ENCODE data around the gene ACAA2.
"Not testable (repeated sequence)": the region's sequence is repeated elsewhere in the genome, so short reads cannot be mapped to it uniquely, and the experiment has no call there.

Gene ACAA2

DNA sequence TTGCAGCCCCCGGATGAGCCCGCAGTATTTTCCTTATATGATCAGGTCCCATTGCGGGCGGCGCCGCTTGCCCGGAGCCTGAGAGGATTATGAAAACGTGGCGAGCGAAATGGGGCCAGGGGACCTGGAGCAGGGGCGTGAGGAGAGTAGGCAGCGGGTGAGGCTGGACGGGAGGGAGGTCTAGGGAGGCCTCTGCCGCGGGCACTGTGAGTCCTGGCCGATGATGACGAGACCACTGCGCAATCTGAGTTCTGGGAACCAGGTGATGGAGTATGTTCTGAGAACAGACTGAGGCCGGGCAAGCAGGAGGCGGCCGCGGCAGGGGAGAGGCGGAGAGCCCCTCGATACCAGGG, 790 bp upstream of the ACAA2 start:
- Histone ChIP-seq H3K27ac (ENCODE audit: low read depth in 2 of 2, low read length in 2 of 2) (peak overlapping the region; percentile 99), H3K36me3 (ENCODE audit: control insufficient read depth in 2 of 2, insufficient read depth in 2 of 2, low read length in 2 of 2) (no peaks in the 10 kb centered on the region), H3K9ac (ENCODE audit: low read depth in 1 of 2, low read length in 2 of 2) (peak overlapping the region; percentile 80 to 96), H3K4me1 (ENCODE audit: control insufficient read depth in 2 of 2, insufficient read depth in 2 of 2, low read length in 2 of 2) (peaks cover 13 to 35% of the 10 kb centered on the region in 2 donors), H3K27me3 (ENCODE audit: control insufficient read depth in 2 of 2, insufficient read depth in 2 of 2, low read length in 2 of 2) (no peaks in the 10 kb centered on the region), H3K9me3 (ENCODE audit: control insufficient read depth in 2 of 2, low read length in 2 of 2) (no peaks in the 10 kb centered on the region), H3K4me3 (ENCODE audit: low read length in 2 of 2) (peak overlapping the region; percentile 91 to 94)

DNA sequence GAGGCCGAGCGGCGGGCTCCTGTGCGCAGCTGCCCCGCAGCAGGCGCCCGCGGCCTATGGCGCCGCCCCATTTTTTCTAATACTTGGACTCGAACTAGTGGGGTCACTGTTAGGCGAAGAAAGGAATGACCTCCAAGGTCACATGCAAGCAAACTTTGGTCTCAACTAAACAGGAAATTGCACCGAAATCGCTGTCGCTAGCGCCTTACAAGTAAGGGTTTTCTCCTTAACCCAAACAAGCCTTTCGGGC, 339 bp downstream of the ACAA2 start:
- no peaks in the 10 kb centered on the region for H3K36me3 ChIP-seq (ENCODE audit: control insufficient read depth in 2 of 2, insufficient read depth in 2 of 2, low read length in 2 of 2)
- peak overlapping the region; percentile 99 for H3K27ac ChIP-seq (ENCODE audit: low read depth in 2 of 2, low read length in 2 of 2)
- peaks cover 13 to 31% of the 10 kb centered on the region in 2 donors for H3K4me1 ChIP-seq (ENCODE audit: control insufficient read depth in 2 of 2, insufficient read depth in 2 of 2, low read length in 2 of 2)
- peak overlapping the region; percentile 91 to 94 for H3K4me3 ChIP-seq (ENCODE audit: low read length in 2 of 2)
- H3K9me3 ChIP-seq (ENCODE audit: control insufficient read depth in 2 of 2, low read length in 2 of 2) = peaks cover 0 to 2% of the 10 kb centered on the region in 2 donors
- peak overlapping the region; percentile 95 to 96 for H3K9ac ChIP-seq (ENCODE audit: low read depth in 1 of 2, low read length in 2 of 2)
- H3K27me3 ChIP-seq (ENCODE audit: control insufficient read depth in 2 of 2, insufficient read depth in 2 of 2, low read length in 2 of 2) = no peaks in the 10 kb centered on the region

DNA sequence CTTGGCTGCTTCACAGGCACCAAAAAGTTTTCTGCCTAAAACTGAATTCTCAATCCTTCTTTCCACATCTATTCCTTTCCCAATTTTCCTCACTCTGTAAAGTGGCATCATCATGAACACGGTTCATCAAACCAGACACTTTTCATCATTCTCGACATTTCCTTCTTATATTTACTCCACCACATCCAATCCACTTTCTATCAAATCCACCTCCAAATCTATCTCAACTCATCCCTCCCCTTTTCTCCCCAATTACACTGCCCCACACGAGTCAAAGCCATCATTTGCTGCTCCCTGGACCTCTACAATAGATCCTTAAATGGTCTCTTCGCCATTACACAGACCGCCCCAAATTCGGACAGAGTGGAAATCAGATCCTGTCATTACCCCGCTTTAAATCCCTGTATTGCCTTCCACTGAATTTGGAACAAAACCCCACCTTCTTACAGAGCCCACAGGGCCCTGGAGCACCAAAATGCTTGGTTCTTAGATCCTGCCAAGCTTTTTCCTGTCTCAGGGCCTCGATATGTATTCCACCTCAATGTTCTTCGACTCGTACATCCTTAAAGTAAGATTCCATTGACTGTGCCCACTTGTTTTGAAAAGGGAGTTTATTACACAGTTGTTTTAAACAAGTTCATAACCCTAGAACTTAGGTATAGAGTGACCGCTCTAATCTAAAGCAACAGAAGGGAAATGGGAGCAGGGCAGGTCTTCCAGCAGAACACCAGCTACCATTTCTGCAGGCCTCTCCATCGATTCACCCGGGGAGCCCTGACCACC, 856 bp downstream of the ACAA2 start:
- Histone ChIP-seq H3K27ac (ENCODE audit: low read depth in 2 of 2, low read length in 2 of 2) (peak overlapping the region; percentile 99), H3K4me1 (ENCODE audit: control insufficient read depth in 2 of 2, insufficient read depth in 2 of 2, low read length in 2 of 2) (peaks cover 13 to 29% of the 10 kb centered on the region in 2 donors), H3K27me3 (ENCODE audit: control insufficient read depth in 2 of 2, insufficient read depth in 2 of 2, low read length in 2 of 2) (no peaks in the 10 kb centered on the region), H3K4me3 (ENCODE audit: low read length in 2 of 2) (peak overlapping the region; percentile 91 to 94), H3K9me3 (ENCODE audit: control insufficient read depth in 2 of 2, low read length in 2 of 2) (peaks cover 0 to 3% of the 10 kb centered on the region in 2 donors), H3K9ac (ENCODE audit: low read depth in 1 of 2, low read length in 2 of 2) (peak overlapping the region; percentile 95 to 96), H3K36me3 (ENCODE audit: control insufficient read depth in 2 of 2, insufficient read depth in 2 of 2, low read length in 2 of 2) (no peaks in the 10 kb centered on the region)

DNA sequence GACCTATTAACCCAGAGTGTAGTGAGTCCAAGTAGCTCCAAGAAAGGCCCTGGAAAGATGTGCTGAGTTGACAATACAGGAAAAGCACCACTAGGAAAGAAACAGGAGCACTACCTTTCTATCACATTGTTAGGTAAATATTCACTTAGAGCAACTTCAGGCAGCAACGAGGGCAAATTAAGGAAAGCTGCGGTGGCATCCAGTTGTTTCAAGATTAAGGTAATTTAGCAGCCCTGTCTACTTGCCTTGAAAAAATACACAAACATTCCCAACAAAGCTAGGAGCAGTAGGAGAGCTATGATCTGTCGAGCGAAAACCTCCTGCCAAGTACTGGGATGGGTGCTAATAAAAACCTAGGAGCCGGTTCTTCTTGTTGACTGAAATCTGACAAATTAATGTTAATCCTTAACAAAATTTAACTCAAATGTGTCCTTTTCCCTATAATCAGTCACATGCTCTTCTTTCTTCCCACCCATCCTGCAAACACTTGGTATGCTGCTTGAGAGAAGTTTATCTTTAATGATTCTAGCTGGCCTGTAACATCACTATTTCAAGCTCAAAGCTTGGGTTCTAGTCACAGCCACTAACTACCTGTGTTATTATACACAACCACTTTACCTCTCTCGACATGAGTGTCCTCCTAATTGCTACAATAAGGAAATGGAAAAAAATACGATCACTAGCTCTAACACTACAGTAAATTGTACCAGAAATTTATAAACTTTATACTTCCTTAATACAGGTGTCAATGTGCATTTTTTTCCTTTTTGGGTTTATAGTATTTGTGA, 2.0 kb downstream of the ACAA2 start:
- H3K27ac ChIP-seq (ENCODE audit: low read depth in 2 of 2, low read length in 2 of 2) = peak overlapping the region; percentile 52 to 99
- no peaks in the 10 kb centered on the region for H3K36me3 ChIP-seq (ENCODE audit: control insufficient read depth in 2 of 2, insufficient read depth in 2 of 2, low read length in 2 of 2)
- no peaks in the 10 kb centered on the region for H3K27me3 ChIP-seq (ENCODE audit: control insufficient read depth in 2 of 2, insufficient read depth in 2 of 2, low read length in 2 of 2)
- peaks cover 13 to 29% of the 10 kb centered on the region in 2 donors for H3K4me1 ChIP-seq (ENCODE audit: control insufficient read depth in 2 of 2, insufficient read depth in 2 of 2, low read length in 2 of 2)
- H3K9me3 ChIP-seq (ENCODE audit: control insufficient read depth in 2 of 2, low read length in 2 of 2) = peaks cover 0 to 3% of the 10 kb centered on the region in 2 donors
- H3K9ac ChIP-seq (ENCODE audit: low read depth in 1 of 2, low read length in 2 of 2) = peak overlapping the region; percentile 51 to 95
- H3K4me3 ChIP-seq (ENCODE audit: low read length in 2 of 2) = peak overlapping the region; percentile 56 to 94

DNA sequence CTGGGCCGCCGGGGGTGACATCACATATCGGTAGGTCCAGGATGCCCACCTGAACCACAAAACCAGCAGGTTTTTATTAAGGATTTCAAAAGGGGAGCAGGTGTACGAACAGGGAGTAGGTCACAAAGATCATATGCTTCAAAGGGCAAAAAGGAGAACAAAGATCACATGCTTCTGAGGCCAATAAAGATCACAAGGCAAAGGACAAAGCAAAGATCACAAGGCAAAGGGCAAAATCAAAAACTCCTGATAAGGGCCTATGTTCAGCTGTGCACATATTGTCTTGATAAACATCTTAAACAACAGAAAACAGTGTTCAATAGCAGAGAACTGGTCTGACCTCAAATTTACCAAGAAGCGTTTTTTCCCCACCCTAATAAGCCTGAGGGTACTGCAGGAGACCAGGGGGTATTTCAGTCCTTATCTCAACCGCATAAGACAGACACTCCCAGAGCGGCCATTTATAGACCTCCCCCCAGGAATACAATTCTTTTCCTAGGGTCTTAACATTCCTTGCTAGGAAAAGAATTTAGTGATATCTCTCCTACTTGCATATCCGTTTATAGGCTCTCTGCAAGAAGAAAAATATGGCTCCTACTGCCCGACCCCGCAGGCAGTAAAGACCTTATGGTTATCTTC, 4.7 kb downstream of the ACAA2 start:
- H3K36me3 ChIP-seq (ENCODE audit: control insufficient read depth in 2 of 2, insufficient read depth in 2 of 2, low read length in 2 of 2); H3K27me3 ChIP-seq (ENCODE audit: control insufficient read depth in 2 of 2, insufficient read depth in 2 of 2, low read length in 2 of 2); H3K9me3 ChIP-seq (ENCODE audit: control insufficient read depth in 2 of 2, low read length in 2 of 2); H3K9ac ChIP-seq (ENCODE audit: low read depth in 1 of 2, low read length in 2 of 2); H3K4me3 ChIP-seq (ENCODE audit: low read length in 2 of 2); H3K27ac ChIP-seq (ENCODE audit: low read depth in 2 of 2, low read length in 2 of 2): not testable (repeated sequence)
- peaks cover 11 to 23% of the 10 kb centered on the region in 2 donors for H3K4me1 ChIP-seq (ENCODE audit: control insufficient read depth in 2 of 2, insufficient read depth in 2 of 2, low read length in 2 of 2)

DNA sequence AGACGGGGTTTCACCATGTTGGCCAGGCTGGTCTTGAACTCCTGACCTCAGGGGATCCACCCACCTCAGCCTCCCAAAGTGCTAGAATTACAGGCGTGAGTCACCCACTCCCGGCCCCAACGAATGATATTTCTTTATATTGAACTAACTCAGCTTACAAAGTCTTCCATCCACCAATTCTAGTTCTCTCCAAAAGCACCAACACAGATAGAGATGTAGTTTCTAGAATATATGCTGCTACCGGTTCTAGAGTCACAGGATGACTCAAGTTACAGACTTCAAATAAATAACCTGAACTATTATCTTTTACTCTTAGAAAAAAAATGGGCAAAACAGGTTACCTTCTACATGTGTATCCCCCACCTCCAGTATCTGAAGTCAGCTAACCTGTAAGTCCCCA, 9.2 kb downstream of the ACAA2 start:
- Histone ChIP-seq H3K36me3 (ENCODE audit: control insufficient read depth in 2 of 2, insufficient read depth in 2 of 2, low read length in 2 of 2) (peaks cover 4% of the 10 kb centered on the region in 2 donors), H3K4me1 (ENCODE audit: control insufficient read depth in 2 of 2, insufficient read depth in 2 of 2, low read length in 2 of 2) (no peaks in the 10 kb centered on the region)

DNA sequence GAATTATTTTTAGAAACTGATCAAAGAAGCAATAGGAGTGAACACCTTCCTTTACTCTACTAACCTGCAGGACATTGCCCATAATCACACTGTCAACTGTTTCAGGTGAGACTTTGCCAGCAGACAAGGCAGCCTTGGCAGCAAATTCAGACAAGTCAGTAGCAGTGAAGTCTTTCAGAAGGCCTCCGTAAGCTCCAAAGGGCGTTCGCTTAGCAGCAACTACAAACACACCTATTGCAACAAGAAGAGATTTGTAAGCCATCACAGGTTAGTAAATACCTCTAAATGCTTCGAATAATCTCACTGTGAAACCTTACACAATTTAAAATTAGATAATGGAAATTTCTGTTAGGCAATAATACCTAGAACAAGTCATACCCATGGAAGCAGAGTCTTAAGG, 10.7 kb downstream of the ACAA2 start:
- no peaks in the 10 kb centered on the region for H3K4me1 ChIP-seq (ENCODE audit: control insufficient read depth in 2 of 2, insufficient read depth in 2 of 2, low read length in 2 of 2)
- H3K27ac ChIP-seq (ENCODE audit: low read depth in 2 of 2, low read length in 2 of 2) = no peak overlapping the region
- H3K36me3 ChIP-seq (ENCODE audit: control insufficient read depth in 2 of 2, insufficient read depth in 2 of 2, low read length in 2 of 2) = peaks cover 4 to 7% of the 10 kb centered on the region in 2 donors
- no peak overlapping the region for H3K4me3 ChIP-seq (ENCODE audit: low read length in 2 of 2)
- H3K9me3 ChIP-seq (ENCODE audit: control insufficient read depth in 2 of 2, low read length in 2 of 2) = no peaks in the 10 kb centered on the region
- H3K9ac ChIP-seq (ENCODE audit: low read depth in 1 of 2, low read length in 2 of 2) = no peak overlapping the region
- H3K27me3 ChIP-seq (ENCODE audit: control insufficient read depth in 2 of 2, insufficient read depth in 2 of 2, low read length in 2 of 2) = no peaks in the 10 kb centered on the region

More for the DNA sequence above, 9.2 kb downstream of the ACAA2 start:
- H3K9me3 ChIP-seq (ENCODE audit: control insufficient read depth in 2 of 2, low read length in 2 of 2) = peaks cover 0 to 3% of the 10 kb centered on the region in 2 donors
- no peak overlapping the region for H3K9ac ChIP-seq (ENCODE audit: low read depth in 1 of 2, low read length in 2 of 2)
- H3K27ac ChIP-seq (ENCODE audit: low read depth in 2 of 2, low read length in 2 of 2) = no peak overlapping the region
- H3K27me3 ChIP-seq (ENCODE audit: control insufficient read depth in 2 of 2, insufficient read depth in 2 of 2, low read length in 2 of 2) = no peaks in the 10 kb centered on the region
- H3K4me3 ChIP-seq (ENCODE audit: low read length in 2 of 2) = no peak overlapping the region

DNA sequence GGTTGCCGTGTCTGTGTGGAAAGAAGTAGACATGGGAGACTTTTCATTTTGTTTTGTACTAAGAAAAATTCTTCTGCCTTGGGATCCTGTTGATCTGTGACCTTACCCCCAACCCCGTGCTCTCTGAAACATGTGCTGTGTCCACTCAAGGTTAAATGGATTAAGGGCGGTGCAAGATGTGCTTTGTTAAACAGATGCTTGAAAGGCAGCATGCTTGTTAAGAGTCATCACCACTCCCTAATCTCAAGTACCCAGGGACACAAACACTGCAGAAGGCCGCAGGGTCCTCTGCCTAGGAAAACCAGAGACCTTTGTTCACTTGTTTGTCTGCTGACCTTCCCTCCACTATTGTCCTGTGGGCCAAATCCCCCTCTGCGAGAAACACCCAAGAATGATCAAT, 12.8 kb downstream of the ACAA2 start:
- H3K27ac ChIP-seq (ENCODE audit: low read depth in 2 of 2, low read length in 2 of 2); H3K9me3 ChIP-seq (ENCODE audit: control insufficient read depth in 2 of 2, low read length in 2 of 2); H3K4me3 ChIP-seq (ENCODE audit: low read length in 2 of 2); H3K27me3 ChIP-seq (ENCODE audit: control insufficient read depth in 2 of 2, insufficient read depth in 2 of 2, low read length in 2 of 2); H3K9ac ChIP-seq (ENCODE audit: low read depth in 1 of 2, low read length in 2 of 2); H3K4me1 ChIP-seq (ENCODE audit: control insufficient read depth in 2 of 2, insufficient read depth in 2 of 2, low read length in 2 of 2): not testable (repeated sequence)
- peaks cover 10 to 21% of the 10 kb centered on the region in 2 donors for H3K36me3 ChIP-seq (ENCODE audit: control insufficient read depth in 2 of 2, insufficient read depth in 2 of 2, low read length in 2 of 2)

DNA sequence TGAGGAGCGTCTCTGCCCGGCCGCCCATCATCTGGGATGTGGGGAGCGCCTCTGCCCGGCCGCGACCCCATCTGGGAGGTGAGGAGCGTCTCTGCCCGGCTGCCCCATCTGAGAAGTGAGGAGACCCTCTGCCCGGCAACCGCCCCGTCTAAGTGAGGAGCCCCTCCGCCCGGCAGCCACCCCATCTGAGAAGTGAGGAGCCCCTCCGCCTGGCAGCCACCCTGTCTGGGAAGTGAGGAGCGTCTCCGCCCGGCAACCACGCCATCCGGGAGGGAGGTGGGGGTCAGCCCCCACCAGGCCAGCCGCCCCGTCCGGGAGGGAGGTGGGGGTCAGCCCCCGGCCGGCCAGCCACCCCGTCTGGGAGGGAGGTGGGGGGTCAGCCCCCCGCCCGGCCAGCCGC, 13.5 kb downstream of the ACAA2 start:
- not testable (repeated sequence) for H3K4me3 ChIP-seq (ENCODE audit: low read length in 2 of 2); H3K4me1 ChIP-seq (ENCODE audit: control insufficient read depth in 2 of 2, insufficient read depth in 2 of 2, low read length in 2 of 2); H3K27ac ChIP-seq (ENCODE audit: low read depth in 2 of 2, low read length in 2 of 2); H3K27me3 ChIP-seq (ENCODE audit: control insufficient read depth in 2 of 2, insufficient read depth in 2 of 2, low read length in 2 of 2); H3K9ac ChIP-seq (ENCODE audit: low read depth in 1 of 2, low read length in 2 of 2); H3K9me3 ChIP-seq (ENCODE audit: control insufficient read depth in 2 of 2, low read length in 2 of 2)
- peaks cover 15 to 28% of the 10 kb centered on the region in 2 donors for H3K36me3 ChIP-seq (ENCODE audit: control insufficient read depth in 2 of 2, insufficient read depth in 2 of 2, low read length in 2 of 2)

DNA sequence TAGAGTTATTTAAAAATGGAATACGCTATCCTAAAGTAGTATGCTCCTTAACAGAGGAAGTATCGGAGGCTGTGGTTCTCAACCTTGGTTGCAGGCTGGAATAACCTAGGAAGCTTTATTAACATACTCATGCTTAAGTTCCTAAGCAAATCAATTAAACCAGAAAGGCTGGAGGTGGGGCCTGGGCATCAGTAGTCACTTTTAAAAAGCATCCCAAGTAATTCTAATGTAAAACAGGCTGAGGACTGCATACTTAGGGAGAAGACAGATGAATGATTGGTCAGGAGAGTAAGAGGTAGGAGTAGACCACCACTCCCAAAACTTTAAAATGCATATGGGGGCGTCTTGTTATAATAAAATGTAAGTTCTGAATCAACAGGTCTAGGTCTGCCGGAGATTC, 15.3 kb downstream of the ACAA2 start:
- Histone ChIP-seq H3K27ac (ENCODE audit: low read depth in 2 of 2, low read length in 2 of 2) (no peak overlapping the region), H3K9me3 (ENCODE audit: control insufficient read depth in 2 of 2, low read length in 2 of 2) (no peaks in the 10 kb centered on the region), H3K4me3 (ENCODE audit: low read length in 2 of 2) (no peak overlapping the region), H3K36me3 (ENCODE audit: control insufficient read depth in 2 of 2, insufficient read depth in 2 of 2, low read length in 2 of 2) (peaks cover 29 to 46% of the 10 kb centered on the region in 2 donors), H3K4me1 (ENCODE audit: control insufficient read depth in 2 of 2, insufficient read depth in 2 of 2, low read length in 2 of 2) (no peaks in the 10 kb centered on the region), H3K9ac (ENCODE audit: low read depth in 1 of 2, low read length in 2 of 2) (no peak overlapping the region), H3K27me3 (ENCODE audit: control insufficient read depth in 2 of 2, insufficient read depth in 2 of 2, low read length in 2 of 2) (no peaks in the 10 kb centered on the region)
